Heart left ventricle (tissue), 13 donors: ENCODE data around the gene KDM1B.

Experiments
- POLR2A ChIP-seq, 2 donors: fragments of 450-650 bp; IDR thresholded peaks; one replicate each; pipeline ENCODE4 v1.6.1; 2017; ENCODE audit warnings: antibody characterized with exemption in 2 of 2, mild to moderate bottlenecking in 2 of 2, moderate library complexity in 2 of 2
- TF ChIP-seq, protein P1 (sequence below), 12 donors: fragments of 200-600 bp; sonication (generic) in 4 of 12; IDR thresholded peaks; one replicate each; pipeline versions ENCODE4 v1.5.0 to v1.8.0; 2018 to 2022; ENCODE audit warnings: antibody characterized with exemption in 12 of 12, mild to moderate bottlenecking in 5 of 12
- donor health status: ischemic (EF 13 %, LVEDD 7.1; RV severe dilation, severe dysfunction).
- donor health status: DM: no; HTN: yes; CAD: no.
- donor health status: DM: no; HTN: no; CAD: no.
- donor health status: ischemic (EF 25% LVEDD 6.9; RV normal size, moderate dysfunction).
- donor health status: ischemic (EF 25% LVEDD 5.7; RV mildly dilated, moderate dysfunction).
- donor health status: ischemic (EF 35%, LVEDD 5.7; RV mildly dilated, moderate dysfunction).
- donor health status: nonischemic (EF 11% LVEDD 7.7; RV severe dilation, severe dysfunction).
- donor health status: DM: yes; HTN: yes; CAD: no.
- donor health status: PGD.
- donor health status: ischemic (EF 29% LVEDD 5.4; RV normal size, mild dysfunction).
- donor health status: nonischemic (EF 23%, LVEDD 6.1; RV moderate dilation, normal function).

DNA sequence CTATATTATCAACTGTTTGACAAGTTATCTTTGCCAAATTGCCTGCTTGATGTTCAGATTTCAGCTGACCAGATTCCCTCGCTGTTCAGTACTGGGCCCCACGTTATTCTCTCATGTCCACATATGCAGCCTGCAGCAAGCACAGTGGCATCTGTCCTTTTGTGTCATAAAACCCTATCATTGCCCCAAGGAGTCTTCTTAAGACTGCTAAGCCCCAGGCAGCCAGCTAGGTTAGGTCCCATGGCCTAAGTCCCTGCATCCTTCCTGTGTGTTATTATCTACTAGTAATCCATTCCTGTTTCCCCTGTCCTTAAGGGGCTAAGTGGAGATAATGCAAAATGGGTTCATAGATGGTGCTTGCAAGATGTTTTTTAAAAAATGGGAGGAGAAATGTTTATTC lies 7.2 kb downstream of the KDM1B start:
- TF ChIP-seq POLR2A (IDR thresholded peaks at IDR 0.05) = no peak
- TF ChIP-seq, protein P1, sequence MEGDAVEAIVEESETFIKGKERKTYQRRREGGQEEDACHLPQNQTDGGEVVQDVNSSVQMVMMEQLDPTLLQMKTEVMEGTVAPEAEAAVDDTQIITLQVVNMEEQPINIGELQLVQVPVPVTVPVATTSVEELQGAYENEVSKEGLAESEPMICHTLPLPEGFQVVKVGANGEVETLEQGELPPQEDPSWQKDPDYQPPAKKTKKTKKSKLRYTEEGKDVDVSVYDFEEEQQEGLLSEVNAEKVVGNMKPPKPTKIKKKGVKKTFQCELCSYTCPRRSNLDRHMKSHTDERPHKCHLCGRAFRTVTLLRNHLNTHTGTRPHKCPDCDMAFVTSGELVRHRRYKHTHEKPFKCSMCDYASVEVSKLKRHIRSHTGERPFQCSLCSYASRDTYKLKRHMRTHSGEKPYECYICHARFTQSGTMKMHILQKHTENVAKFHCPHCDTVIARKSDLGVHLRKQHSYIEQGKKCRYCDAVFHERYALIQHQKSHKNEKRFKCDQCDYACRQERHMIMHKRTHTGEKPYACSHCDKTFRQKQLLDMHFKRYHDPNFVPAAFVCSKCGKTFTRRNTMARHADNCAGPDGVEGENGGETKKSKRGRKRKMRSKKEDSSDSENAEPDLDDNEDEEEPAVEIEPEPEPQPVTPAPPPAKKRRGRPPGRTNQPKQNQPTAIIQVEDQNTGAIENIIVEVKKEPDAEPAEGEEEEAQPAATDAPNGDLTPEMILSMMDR (IDR thresholded peaks at IDR 0.05) = no peak
